ENCODE results near the gene KRTCAP2. TPM values are rescaled to one million over a fixed set of nuclear protein-coding genes. Genes with fewer than 3 reads are reported as not detected.

KRTCAP2 gene
- total RNA-seq, 1 donor from 2014 or later, result 170 TPM

GRCh38 chr1:155137154-155137949, 35.8 kb downstream of the KRTCAP2 start:
- peak overlapping the region; percentile 87 for H3K4me3 ChIP-seq (ENCODE audit: low read depth, low read length)
- TF ChIP-seq CTCF (conservative IDR thresholded peaks at IDR 0.05; ENCODE audit: low read depth, low read length), result no peak
- no peak for DNase-seq (ENCODE audit: low read depth)

GRCh38 chr1:155136748-155137147, 36.4 kb downstream of the KRTCAP2 start:
- no peak for DNase-seq (ENCODE audit: low read depth)
- no peak for TF ChIP-seq CTCF (conservative IDR thresholded peaks at IDR 0.05; ENCODE audit: low read depth, low read length)
- H3K4me3 ChIP-seq (ENCODE audit: low read depth, low read length), result peak overlapping the region; percentile 87

- TF ChIP-seq CTCF (conservative IDR thresholded peaks at IDR 0.05; ENCODE audit: low read depth, low read length), result peak; percentile 10
- DNase-seq (ENCODE audit: low read depth), result no peak
- peak within 1 kb of the TSS; percentile 87 for H3K4me3 ChIP-seq (ENCODE audit: low read depth, low read length)
These were observed 37.6 kb downstream of the KRTCAP2 start, which contains the start of gene SLC50A1 for GRCh38 chr1:155135415-155136028. Gene SLC50A1 (plus strand): TSS chr1:155135852. CDS start chr1:155135912, 60 bp downstream.

GRCh38 chr1:155134880-155135414, 38.2 kb downstream of the KRTCAP2 start:
- H3K4me3 ChIP-seq (ENCODE audit: low read depth, low read length), result peak overlapping the region; percentile 87
- no peak for TF ChIP-seq CTCF (conservative IDR thresholded peaks at IDR 0.05; ENCODE audit: low read depth, low read length)
- DNase-seq (ENCODE audit: low read depth), result peak; percentile 87

GRCh38 chr1:155134322-155134721, 38.8 kb downstream of the KRTCAP2 start:
- peak overlapping the region; percentile 87 for H3K4me3 ChIP-seq (ENCODE audit: low read depth, low read length)
- no peak for TF ChIP-seq CTCF (conservative IDR thresholded peaks at IDR 0.05; ENCODE audit: low read depth, low read length)
- no peak for DNase-seq (ENCODE audit: low read depth)

- no peak overlapping the region for H3K4me3 ChIP-seq (ENCODE audit: low read depth, low read length)
- no peak for DNase-seq (ENCODE audit: low read depth)
- no peak for TF ChIP-seq CTCF (conservative IDR thresholded peaks at IDR 0.05; ENCODE audit: low read depth, low read length)
These were observed 39.3 kb downstream of the KRTCAP2 start for GRCh38 chr1:155133799-155134281.
